Umbilical cord (tissue), 1 donor: Measurements from ENCODE around the gene ADAM15. TPM values are rescaled to one million over a fixed set of nuclear protein-coding genes. Genes with fewer than 3 reads are reported as not detected.

Experiments used
- total RNA-seq: library from RNA; depleted of rRNA; stranded (reverse); fragments of >200 nt; gene quantifications from one replicate; pipeline ENCODE4 v1.2.3, GENCODE V29; 2014; ENCODE audit warnings: low replicate concordance; ENCODE audit not compliant: insufficient read depth

Gene ADAM15
- total RNA-seq, 1 donor from 2014 or later = 35.6 TPM

Other genes starting within 250 kb of the ADAM15 start
- gene KCNN3, start 181.0 kb upstream of the ADAM15 start, total RNA-seq = 1.9 TPM
- 13.0 TPM for gene PMVK, start 114.6 kb upstream of the ADAM15 start, total RNA-seq
- 120 TPM for gene PBXIP1, start 95.2 kb upstream of the ADAM15 start, total RNA-seq
- gene PYGO2, start 89.5 kb upstream of the ADAM15 start, total RNA-seq = 9.4 TPM
- 73.2 TPM for gene SHC1, start 80.6 kb upstream of the ADAM15 start, total RNA-seq
- 18.5 TPM for gene CKS1B, start 76.6 kb upstream of the ADAM15 start, total RNA-seq
- 14.9 TPM for gene FLAD1, start 68.0 kb upstream of the ADAM15 start, total RNA-seq
- gene LENEP, start 57.7 kb upstream of the ADAM15 start, total RNA-seq = not detected
- 18.8 TPM for gene ZBTB7B, start 48.5 kb upstream of the ADAM15 start, total RNA-seq
- gene DCST2, start 17.5 kb upstream of the ADAM15 start, total RNA-seq = not detected
- gene DCST1, start 17.5 kb upstream of the ADAM15 start, total RNA-seq = not detected
- gene EFNA4, start 12.4 kb downstream of the ADAM15 start, total RNA-seq = 9.9 TPM
- 0.72 TPM for gene EFNA3, start 27.5 kb downstream of the ADAM15 start, total RNA-seq
- gene EFNA1, start 76.6 kb downstream of the ADAM15 start, total RNA-seq = 3.1 TPM
- gene SLC50A1, start 84.5 kb downstream of the ADAM15 start, total RNA-seq = 22.9 TPM
- gene DPM3, start 89.2 kb downstream of the ADAM15 start, total RNA-seq = not detected
- gene KRTCAP2, start 122.0 kb downstream of the ADAM15 start, total RNA-seq = 45.5 TPM
- 1.9 TPM for gene TRIM46, start 122.5 kb downstream of the ADAM15 start, total RNA-seq
- gene THBS3, start 156.6 kb downstream of the ADAM15 start, total RNA-seq = 58.3 TPM
- 17.3 TPM for gene MTX1, start 157.4 kb downstream of the ADAM15 start, total RNA-seq
- 1.2 TPM for gene ENTREP3, start 204.2 kb downstream of the ADAM15 start, total RNA-seq
- gene SCAMP3, start 211.0 kb downstream of the ADAM15 start, total RNA-seq = 12.3 TPM
- gene CLK2, start 222.2 kb downstream of the ADAM15 start, total RNA-seq = 31.8 TPM
- 5.1 TPM for gene HCN3, start 226.1 kb downstream of the ADAM15 start, total RNA-seq